ENCODE results near the gene TMPRSS5.
"Not testable (repeated sequence)": the region's sequence is repeated elsewhere in the genome, so short reads cannot be mapped to it uniquely, and the experiment has no call there.

The TMPRSS5 gene

DNA sequence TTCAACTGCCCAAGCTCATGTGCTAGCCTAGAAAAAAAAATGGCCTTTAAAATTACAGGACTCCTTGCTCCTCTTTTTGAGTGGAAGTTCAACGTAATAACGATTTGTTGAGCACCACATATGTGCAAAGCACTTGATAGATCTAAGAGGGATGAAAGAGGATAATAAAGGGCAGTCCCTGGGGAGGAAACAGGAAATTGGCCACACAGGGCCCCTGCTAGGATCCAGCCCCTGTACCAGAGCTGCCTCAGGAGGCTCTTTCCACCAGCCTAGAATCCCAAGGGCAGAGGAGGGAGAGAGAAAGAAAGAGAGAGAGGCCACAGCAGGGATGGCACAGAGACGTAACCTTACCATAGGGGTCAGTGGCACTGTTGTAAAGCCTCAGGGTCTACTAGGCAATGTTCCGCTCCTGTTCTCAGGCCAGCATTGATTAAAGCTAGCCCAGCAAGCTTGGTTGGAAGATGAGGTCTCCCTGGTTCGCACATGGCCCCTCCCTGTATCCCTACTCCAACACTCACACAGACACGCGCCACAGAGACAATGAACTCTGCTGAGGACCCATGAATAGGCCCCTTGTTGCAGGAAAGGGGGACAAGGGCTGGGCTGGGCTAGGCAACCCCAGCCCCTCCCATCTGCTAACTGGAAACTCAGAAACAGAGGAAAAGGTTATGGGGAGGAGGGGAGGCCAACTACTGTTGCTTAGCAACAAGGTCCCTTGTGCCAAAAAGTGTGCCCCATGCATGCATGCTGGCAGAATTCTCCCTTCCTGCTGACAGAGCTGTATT lies at the start of gene TMPRSS5:
TMPRSS5 (minus strand) TSS at position 438 of the 785 bp plus-strand sequence; CDS start at position 354, 84 bp downstream.
- DNase-seq (ENCODE audit: low read depth), result no peak

GRCh38 chr11:113752932-113753331 lies 46.8 kb upstream of the TMPRSS5 start:
- no peak for DNase-seq (ENCODE audit: low read depth)

- DNase-seq (ENCODE audit: low read depth), result no peak
These were observed 30.2 kb upstream of the TMPRSS5 start for GRCh38 chr11:113736323-113736722.

DNA sequence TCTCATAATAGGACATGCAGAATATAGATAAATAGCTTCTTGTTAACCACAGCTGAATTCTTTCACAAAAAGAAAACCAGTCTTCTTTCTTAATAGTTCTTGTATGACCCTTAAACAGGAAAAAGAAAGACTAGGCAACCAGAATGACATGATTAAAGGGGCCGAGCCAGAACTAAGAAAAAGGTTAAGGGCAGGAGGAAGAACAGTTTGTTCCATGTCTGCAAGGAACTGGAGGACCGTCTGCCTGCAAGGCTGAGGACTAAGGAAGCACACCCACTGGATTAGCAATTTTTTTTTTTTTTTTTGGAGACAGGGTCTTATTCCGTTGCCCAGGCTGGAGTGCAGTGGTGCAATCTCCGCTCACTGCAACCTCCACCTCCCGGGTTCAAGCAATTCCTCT lies 26.0 kb upstream of the TMPRSS5 start:
- DNase-seq (ENCODE audit: low read depth), result no peak

GRCh38 chr11:113730887-113731726 lies 25.0 kb upstream of the TMPRSS5 start:
- DNase-seq (ENCODE audit: low read depth), result no peak

DNA sequence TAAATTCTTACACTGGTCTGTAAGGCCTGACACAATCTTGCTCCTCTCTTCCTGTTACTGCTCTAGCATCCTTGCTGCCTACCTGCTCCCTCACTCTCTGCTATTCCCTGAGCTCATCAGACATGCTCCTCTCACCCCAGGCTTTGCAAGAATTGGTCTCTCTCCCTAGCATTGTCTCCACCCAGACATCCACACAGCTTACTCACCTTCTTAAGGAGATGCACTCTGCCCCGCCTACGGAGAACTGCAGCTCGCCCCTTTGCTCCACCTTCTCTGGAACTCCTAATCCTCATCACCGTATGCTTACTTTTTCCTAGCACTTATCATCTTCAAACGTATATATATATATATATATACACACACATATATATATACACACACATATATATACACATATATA lies 23.3 kb upstream of the TMPRSS5 start:
- no peak for DNase-seq (ENCODE audit: low read depth)

DNA sequence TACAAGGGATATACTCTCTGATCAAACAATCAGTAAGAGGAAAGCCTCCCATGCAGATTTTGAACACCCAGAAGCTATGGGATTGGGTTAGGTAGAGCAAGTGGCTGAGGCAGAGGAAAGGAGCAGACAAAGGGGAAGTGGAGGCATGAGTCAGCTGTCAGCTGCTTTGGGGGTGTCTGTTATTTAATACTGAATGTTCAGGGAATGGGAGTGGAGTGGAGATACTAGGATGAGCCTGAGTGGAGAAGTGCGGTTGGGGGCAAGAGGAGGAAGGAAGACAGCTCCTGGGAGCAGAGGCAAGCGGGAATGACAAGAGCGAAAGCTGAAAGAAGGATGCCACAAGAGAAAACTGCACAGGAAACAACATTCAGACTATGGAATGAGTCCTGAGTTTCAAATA lies 22.7 kb upstream of the TMPRSS5 start:
- no peak for DNase-seq (ENCODE audit: low read depth)

DNA sequence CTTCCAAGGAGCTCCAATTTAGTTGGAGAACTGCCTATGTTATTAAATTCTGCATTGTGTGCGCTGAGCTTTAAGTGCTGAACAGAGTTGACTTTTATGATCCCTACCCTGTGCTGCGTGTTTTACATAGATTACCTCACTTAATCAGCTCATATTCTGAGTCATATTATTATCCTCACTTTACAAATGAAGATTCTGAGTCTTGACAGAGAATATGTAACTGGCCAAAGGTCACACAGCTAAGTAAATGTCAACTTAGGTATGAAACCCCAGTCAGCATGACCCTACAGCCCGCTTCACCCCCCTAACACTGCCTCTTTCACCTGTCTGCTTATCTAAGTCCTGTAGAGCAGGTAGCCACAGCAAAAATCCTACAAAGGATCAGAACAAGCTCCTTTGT lies 19.8 kb upstream of the TMPRSS5 start:
- no peak for DNase-seq (ENCODE audit: low read depth)

- DNase-seq (ENCODE audit: low read depth), result no peak
These were observed 19.3 kb upstream of the TMPRSS5 start for GRCh38 chr11:113725407-113725806.

GRCh38 chr11:113724778-113725177 lies 18.7 kb upstream of the TMPRSS5 start:
- DNase-seq (ENCODE audit: low read depth), result no peak

DNA sequence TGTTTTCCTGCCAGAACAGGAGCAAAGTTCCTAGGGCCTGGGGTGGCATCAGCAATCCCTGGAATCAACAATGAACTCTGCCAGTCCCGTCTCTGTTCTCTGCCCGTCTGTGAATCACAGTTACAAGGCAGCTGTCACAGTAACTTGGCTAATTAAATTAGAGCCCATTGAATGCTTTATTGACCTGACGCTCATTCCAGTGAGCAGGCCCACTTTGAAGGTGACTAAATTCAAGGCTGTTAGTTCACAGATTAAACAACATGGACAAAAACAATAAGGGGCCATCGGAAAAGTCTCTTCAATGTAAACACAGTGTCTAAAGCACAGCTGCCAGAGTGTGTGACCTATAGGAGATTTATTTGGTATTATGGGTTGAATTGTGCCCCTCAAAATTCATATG lies 17.7 kb upstream of the TMPRSS5 start:
- no peak for DNase-seq (ENCODE audit: low read depth)

DNA sequence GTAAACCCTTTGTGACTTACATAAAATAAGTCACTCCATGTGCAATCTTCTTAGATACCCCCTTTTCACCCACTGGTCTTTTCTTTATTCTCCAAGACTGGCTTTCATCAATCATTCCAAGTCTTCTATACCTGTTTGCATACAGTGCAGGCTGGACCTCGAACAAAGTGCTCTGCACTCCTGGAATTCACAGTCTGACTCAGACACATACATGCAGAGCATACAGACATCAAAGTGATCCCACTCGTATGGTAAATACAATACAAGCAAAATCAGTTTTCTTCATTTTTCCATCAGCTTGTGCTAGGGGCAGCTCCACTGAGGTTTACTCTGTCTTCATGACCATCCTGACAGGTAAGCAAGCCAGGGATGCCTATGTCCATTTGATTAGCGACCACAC lies 16.8 kb upstream of the TMPRSS5 start:
- DNase-seq (ENCODE audit: low read depth), result no peak

- DNase-seq (ENCODE audit: low read depth), result no peak
These were observed 16.1 kb upstream of the TMPRSS5 start for GRCh38 chr11:113722221-113722620.

DNA sequence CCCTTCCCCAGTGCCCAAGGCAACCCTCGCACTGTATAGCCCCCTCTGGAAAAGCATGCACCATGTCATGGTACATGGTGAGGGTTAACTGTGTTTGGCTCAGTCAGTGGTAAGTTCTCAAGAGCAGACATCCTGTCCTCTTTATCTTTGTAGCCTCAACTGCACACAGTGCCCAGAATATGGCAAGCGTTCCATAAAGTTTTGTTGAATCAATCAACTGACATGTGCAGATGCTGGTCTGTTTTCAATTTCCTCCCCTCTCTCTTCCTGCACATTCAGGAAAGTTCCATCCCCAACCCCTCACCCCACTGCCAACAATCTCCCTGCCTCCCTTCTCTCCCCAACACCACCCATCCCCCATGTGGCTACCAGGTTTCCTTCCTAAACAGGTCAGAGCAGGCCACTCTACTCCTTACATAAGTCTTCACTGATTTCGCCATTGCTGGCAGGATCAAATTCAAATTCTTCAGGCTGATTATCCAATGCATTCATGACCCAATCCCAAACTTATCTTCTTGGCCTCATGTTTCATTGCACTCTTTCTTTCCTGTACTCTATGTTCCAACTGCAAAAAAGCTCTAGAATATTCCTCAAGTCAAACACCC lies 15.5 kb upstream of the TMPRSS5 start:
- DNase-seq (ENCODE audit: low read depth), result no peak

DNA sequence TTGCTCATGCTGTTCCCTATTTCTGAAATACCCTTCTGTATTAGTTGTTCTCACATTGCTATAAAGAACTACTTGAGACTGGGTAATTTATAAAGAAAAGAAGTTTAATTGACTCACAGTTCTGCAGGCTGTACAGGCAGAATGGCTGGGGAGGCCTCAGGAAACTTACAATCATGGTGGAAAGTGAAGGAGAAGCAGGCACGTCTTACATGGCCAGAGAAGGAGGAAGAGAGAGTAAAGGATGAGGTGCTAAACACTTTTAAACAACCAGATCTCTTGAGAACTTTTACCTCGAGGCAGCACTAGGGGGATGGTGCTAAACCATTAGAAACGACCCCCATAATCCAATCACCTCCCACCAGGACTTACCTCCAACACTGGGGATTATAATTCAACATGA lies 14.4 kb upstream of the TMPRSS5 start:
- not testable (repeated sequence) for DNase-seq (ENCODE audit: low read depth)

- no peak for DNase-seq (ENCODE audit: low read depth)
These were observed 9.9 kb upstream of the TMPRSS5 start for GRCh38 chr11:113715882-113716625.

DNA sequence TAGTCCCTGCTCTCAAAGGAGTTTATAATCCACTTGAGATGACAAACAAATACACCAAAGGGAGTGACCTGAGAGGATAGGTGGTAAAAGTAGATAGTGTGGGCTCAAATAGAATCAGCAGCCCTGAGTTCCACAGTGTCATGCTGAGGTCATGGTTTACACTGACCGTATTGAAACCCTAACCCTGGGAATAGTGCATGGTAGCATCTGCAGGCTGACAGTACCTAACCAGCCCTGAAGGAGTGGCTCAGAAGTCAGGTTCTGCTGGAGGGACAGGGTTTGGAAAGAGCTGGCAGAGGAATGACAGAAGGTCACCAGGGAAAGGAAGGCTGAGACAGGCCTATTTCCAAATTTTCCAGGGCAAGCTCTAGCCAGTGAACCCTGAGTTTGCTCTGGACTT lies 9.2 kb upstream of the TMPRSS5 start:
- DNase-seq (ENCODE audit: low read depth), result no peak

DNA sequence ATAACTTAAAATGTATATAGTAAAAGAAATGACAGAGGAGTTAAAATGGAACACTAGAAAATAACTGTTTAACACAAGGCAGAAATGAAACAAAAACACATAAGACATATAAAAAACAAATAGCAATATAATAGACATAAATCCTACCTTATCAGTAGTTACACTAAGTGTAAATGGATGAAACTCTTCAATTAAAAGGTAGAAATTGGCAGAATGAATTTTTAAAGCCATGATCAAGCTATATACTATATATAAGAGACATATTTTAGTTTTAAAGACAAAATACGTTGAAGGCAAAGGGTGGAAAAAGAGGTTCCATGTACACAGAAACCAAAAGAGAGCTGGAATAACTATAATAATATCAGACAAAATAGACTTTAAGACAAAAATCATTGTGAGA lies 4.9 kb upstream of the TMPRSS5 start:
- no peak for DNase-seq (ENCODE audit: low read depth)

- not testable (repeated sequence) for DNase-seq (ENCODE audit: low read depth)
These were observed 2.6 kb downstream of the TMPRSS5 start for GRCh38 chr11:113703551-113703950.

DNA sequence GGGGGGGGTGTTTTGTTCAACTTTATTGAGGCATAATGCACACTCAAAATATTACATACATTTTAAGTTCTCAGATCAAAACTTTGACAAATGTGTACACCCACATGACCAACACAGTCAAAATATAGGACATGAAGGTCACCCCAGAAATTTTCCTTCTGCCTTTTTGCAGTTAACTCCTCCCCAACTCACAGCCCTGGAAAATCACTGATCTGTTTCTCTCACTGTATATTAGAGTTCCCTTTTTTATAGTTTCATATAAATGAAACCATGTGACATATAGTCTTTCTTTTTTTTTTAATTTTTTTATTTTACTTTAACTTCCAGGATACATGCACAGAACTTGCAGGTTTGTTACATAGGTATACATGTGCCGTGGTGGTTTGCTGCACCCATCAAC lies 4.6 kb downstream of the TMPRSS5 start:
- DNase-seq (ENCODE audit: low read depth), result no peak

- DNase-seq (ENCODE audit: low read depth), result no peak
These were observed 7.6 kb downstream of the TMPRSS5 start for GRCh38 chr11:113698515-113698914.

GRCh38 chr11:113697756-113698407 lies 8.2 kb downstream of the TMPRSS5 start:
- no peak for DNase-seq (ENCODE audit: low read depth)
